Adrenal gland (tissue), 12 donors: Measurements from ENCODE around the gene TEFM. TPM values are rescaled to one million over a fixed set of nuclear protein-coding genes. Genes with fewer than 3 reads are reported as not detected.
"Not testable (repeated sequence)": the region's sequence is repeated elsewhere in the genome, so short reads cannot be mapped to it uniquely, and the experiment has no call there.

Source experiments
- DNase-seq, 7 donors: peaks; one replicate each; pipeline ENCODE4 v3.0.0-alpha.2; 2019 to 2020
- H3K27ac ChIP-seq, 5 donors: fragments of 200-600 bp; sonication (generic) in 4 of 5; 1 replicate in 3 of 5; 2 replicates in 2 of 5; pipeline versions ENCODE4 v1.5.1 to v1.8.0; 2016 to 2020; ENCODE audit warnings: mild to moderate bottlenecking in 1 of 5
- H3K27me3 ChIP-seq: fragments of 200-600 bp; 2 replicates; pipeline ENCODE4 v1.8.0; 2021
- H3K36me3 ChIP-seq, 2 donors: fragments of 200-600 bp; replicated peaks in 1 of 2; 1 replicate in 1 of 2; 2 replicates in 1 of 2; pipeline versions ENCODE4 v1.5.1 to v1.8.0; 2018 to 2022
- H3K4me1 ChIP-seq, 2 donors: fragments of 200-600 bp; replicated peaks in 1 of 2; 1 replicate in 1 of 2; 2 replicates in 1 of 2; pipeline versions ENCODE4 v1.5.1 to v1.8.0; 2018 to 2021
- H3K4me3 ChIP-seq, 4 donors: fragments of 200-600 bp; sonication (generic) in 3 of 4; one replicate each; pipeline ENCODE4 v1.5.1; 2016 to 2018
- H3K9me3 ChIP-seq, 3 donors: fragments of 200-600 bp; sonication (generic) in 1 of 3; replicated peaks in 1 of 3; 1 replicate in 2 of 3; 2 replicates in 1 of 3; pipeline versions ENCODE4 v1.5.1 to v1.8.0; 2016 to 2021
- POLR2A ChIP-seq, 2 donors: fragments of 450-650 bp; IDR thresholded peaks; one replicate each; pipeline ENCODE4 v1.6.1; 2017; ENCODE audit warnings: antibody characterized with exemption in 2 of 2, mild to moderate bottlenecking in 2 of 2, moderate library complexity in 1 of 2
- WGBS, 4 donors: extraction: QIAGEN DNeasy Blood & Tissue Kit in 2 of 4; methylation state at CpG; one replicate each; pipeline versions ENCODE4 v1.1.5 to v1.1.7; 2013 to 2017; 5-methylcytosine and 5-hydroxymethylcytosine counted together
- intact Hi-C, 2 donors: fragments of 100-400 bp; cut with DNase I; formaldehyde crosslinking; loops; one replicate each; pipeline versions ENCODE4 v1.14.1 to v1.15.0; 2022 to 2023
- polyA plus RNA-seq, 3 donors: library from polyadenylated mRNA; stranded (reverse); fragments of 200-250 nt in 2 of 3; fragments of 350-450 nt in 1 of 3; fragmentation: Illumina TruSeq in 1 of 3; extraction: RNeasy Lipid Tissue Mini Kit (QIAGEN cat#74804) in 1 of 3; gene quantifications; one replicate each; pipeline ENCODE4 v1.2.3, GENCODE V29; 2013 to 2014
- total RNA-seq, 9 donors: library from RNA; depleted of rRNA in 4 of 9; stranded (reverse); fragments of >200 nt in 4 of 9; fragments of 120-200 nt in 1 of 9; fragmentation: NEBNext Ultra II Directional in 1 of 9; extraction: Animal tissue kit (Norgen Biotek cat#: 25700) in 1 of 9; gene quantifications; one replicate each; pipeline versions ENCODE4 v1.1.0 to v1.2.4, GENCODE V29; 2013 to 2023
- TF ChIP-seq, protein P1 (sequence below), 6 experiments: fragments of 450-650 bp in 4 of 6; fragments of 200-600 bp in 2 of 6; sonication (generic) in 1 of 6; IDR thresholded peaks; 1 replicate in 5 of 6; 2 replicates in 1 of 6; pipeline versions ENCODE4 v1.5.1 to v1.8.0; 2016 to 2021; ENCODE audit warnings: antibody characterized with exemption in 6 of 6, mild to moderate bottlenecking in 2 of 6, moderate library complexity in 1 of 6
- donor health status: healthy with polysubstance abuse.
- donor health status: Bipolar disorder and iron deficiency.
- donor health status: DM: yes; HTN: yes; CAD: no.
- donor health status: DM: no; HTN: no; CAD: no.
- donor health status: DM: no; HTN: no; CAD: no.
- donor health status: DM: yes; HTN: yes; CAD: no.

Gene TEFM
- total and polyA plus RNA-seq, 12 donors = 6.1 to 28.2 (median 12.2) TPM

DNA sequence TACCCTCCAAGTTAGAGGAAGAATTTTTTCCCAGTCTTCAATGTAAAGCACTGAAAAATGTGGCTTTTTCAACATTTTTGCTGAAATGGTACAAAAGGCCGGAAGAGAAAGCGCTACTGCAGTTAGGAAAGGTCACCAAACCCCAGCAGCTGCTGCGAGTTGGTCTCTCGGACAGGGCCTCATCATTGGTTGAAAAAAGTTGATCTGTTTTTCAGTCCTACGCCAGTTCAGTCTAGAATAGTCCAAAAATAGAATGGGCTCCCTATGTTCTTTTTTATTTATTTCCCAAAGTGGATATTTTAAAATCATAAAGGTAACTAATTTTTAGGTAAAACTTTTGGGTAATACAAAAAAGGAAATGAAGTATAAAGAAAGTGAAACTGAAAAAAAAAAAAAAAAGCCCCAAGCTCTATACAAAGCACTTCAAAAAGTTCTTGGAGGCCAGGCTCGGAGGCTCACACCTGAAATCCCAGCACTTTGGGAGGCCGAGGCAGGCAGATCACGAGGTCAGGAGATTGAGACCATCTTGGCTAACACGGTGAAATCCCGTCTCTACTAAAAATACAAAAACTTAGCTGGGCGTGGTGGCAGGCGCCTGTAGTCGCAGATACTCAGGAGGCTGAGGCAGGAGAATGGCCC, 33.1 kb upstream of the TEFM start:
- no peak for TF ChIP-seq POLR2A (IDR thresholded peaks at IDR 0.05)
- TF ChIP-seq, protein P1, sequence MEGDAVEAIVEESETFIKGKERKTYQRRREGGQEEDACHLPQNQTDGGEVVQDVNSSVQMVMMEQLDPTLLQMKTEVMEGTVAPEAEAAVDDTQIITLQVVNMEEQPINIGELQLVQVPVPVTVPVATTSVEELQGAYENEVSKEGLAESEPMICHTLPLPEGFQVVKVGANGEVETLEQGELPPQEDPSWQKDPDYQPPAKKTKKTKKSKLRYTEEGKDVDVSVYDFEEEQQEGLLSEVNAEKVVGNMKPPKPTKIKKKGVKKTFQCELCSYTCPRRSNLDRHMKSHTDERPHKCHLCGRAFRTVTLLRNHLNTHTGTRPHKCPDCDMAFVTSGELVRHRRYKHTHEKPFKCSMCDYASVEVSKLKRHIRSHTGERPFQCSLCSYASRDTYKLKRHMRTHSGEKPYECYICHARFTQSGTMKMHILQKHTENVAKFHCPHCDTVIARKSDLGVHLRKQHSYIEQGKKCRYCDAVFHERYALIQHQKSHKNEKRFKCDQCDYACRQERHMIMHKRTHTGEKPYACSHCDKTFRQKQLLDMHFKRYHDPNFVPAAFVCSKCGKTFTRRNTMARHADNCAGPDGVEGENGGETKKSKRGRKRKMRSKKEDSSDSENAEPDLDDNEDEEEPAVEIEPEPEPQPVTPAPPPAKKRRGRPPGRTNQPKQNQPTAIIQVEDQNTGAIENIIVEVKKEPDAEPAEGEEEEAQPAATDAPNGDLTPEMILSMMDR (IDR thresholded peaks at IDR 0.05) = no peak
- Histone ChIP-seq H3K27me3 (no peaks in the 10 kb centered on the region), H3K9me3 (no peaks in the 10 kb centered on the region), H3K27ac (peak overlapping the region in 2 of 5 donors; percentile 41 to 45), H3K4me3 (no peak overlapping the region), H3K4me1 (no peaks in the 10 kb centered on the region), H3K36me3 (no peaks in the 10 kb centered on the region)
- WGBS, 4 donors = 72 to 81% (median 77%) methylated on average over 13 of the region's 13 CpGs
- no peak for DNase-seq
- intact Hi-C loops = no loop called here

DNA sequence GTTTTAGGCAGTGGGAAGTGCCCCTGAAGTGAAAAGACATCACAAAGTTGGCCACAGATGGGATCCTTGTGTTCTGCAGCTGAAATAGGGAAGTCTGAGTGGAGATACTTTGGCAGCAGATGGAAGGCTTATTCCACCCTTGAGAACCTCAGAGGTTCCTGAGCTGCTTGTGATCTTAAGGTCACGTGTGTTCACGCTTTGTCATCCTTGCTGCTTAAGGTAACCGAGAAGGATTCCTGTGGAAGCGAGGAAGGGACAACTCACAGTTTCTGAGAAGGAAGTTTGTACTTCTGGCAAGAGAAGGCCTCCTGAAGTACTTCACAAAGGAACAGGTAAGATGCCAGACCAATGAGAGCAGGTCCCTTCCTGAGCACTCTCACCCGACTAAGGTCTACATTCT, 27.9 kb upstream of the TEFM start:
- no peak overlapping the region for H3K4me3 ChIP-seq
- H3K27ac ChIP-seq = no peak overlapping the region
- DNase-seq = no peak
- H3K27me3 ChIP-seq = no peaks in the 10 kb centered on the region
- TF ChIP-seq POLR2A (IDR thresholded peaks at IDR 0.05) = no peak
- TF ChIP-seq, protein P1 (IDR thresholded peaks at IDR 0.05) = no peak
- no peaks in the 10 kb centered on the region for H3K9me3 ChIP-seq
- H3K36me3 ChIP-seq = no peaks in the 10 kb centered on the region
- intact Hi-C loops = no loop called here
- no peaks in the 10 kb centered on the region for H3K4me1 ChIP-seq
- WGBS, 4 donors = 52 to 64% (median 62%) methylated on average over 5 of the region's 5 CpGs

DNA sequence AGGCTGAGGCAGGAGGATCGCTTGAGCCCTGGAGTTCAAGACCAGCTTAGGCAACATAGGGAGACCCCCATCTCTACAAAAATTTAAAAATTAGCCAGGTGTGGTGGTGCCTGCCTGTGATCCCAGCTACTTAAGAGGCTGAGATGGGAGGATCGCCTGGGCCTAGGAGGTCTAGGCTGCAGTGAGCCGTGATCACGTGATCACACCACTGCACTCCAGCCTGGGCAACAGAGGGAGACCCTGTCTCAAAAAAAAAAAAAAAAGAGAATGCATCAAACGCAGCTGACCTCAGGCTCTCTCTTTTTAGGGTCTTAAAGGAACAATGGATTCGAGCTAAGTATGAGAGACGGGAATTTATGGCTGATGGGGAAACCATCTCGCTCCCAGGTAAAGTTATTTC, 25.5 kb upstream of the TEFM start:
- H3K27me3 ChIP-seq, H3K36me3 ChIP-seq, DNase-seq, H3K4me3 ChIP-seq, H3K27ac ChIP-seq, H3K4me1 ChIP-seq, intact Hi-C loops, H3K9me3 ChIP-seq: not testable (repeated sequence)
- WGBS, 4 donors = 78 to 90% (median 86%) methylated on average over 7 to 8 of the region's 8 CpGs

DNA sequence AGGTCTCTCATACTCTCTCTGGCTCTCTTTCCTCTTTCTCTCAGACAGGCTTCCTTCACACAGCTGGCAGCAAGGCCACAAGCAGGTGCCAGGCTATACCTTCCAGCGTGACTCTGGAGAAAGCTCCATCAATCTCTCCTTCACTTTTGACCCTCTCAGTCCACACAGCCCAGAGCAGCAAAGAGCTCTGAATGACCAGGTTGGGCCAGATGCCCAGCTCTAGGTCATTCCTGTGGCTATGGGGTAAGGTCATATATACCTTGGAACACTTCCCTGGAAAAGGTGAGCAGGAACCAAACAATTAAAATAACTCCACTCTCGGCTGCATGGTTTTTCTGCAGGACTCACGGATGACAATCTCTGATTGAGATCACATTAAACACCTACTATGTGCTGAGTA, 24.5 kb upstream of the TEFM start:
- no peaks in the 10 kb centered on the region for H3K4me1 ChIP-seq
- H3K9me3 ChIP-seq = no peaks in the 10 kb centered on the region
- intact Hi-C loops = no loop called here
- no peak overlapping the region for H3K4me3 ChIP-seq
- no peak for DNase-seq
- WGBS, 4 donors = 82 to 91% (median 84%) methylated on average over 3 of the region's 3 CpGs
- TF ChIP-seq POLR2A (IDR thresholded peaks at IDR 0.05) = no peak
- H3K36me3 ChIP-seq = no peaks in the 10 kb centered on the region
- peaks cover 4% of the 10 kb centered on the region for H3K27me3 ChIP-seq
- no peak overlapping the region for H3K27ac ChIP-seq

GRCh38 chr17:30929861-30930260, 23.8 kb upstream of the TEFM start:
- H3K27ac ChIP-seq, H3K9me3 ChIP-seq, H3K27me3 ChIP-seq, H3K4me1 ChIP-seq, H3K36me3 ChIP-seq, H3K4me3 ChIP-seq, DNase-seq, intact Hi-C loops: not testable (repeated sequence)
- WGBS, 4 donors = 87 to 97% (median 89%) methylated on average over 3 of the region's 3 CpGs

- WGBS, 4 donors = 66 to 78% (median 71%) methylated on average over 8 of the region's 8 CpGs
- no peaks in the 10 kb centered on the region for H3K4me1 ChIP-seq
- no peak for DNase-seq
- intact Hi-C loops = no loop called here
- TF ChIP-seq, protein P1 (IDR thresholded peaks at IDR 0.05) = no peak
- TF ChIP-seq POLR2A (IDR thresholded peaks at IDR 0.05) = no peak
- H3K36me3 ChIP-seq = no peaks in the 10 kb centered on the region
- H3K9me3 ChIP-seq = no peaks in the 10 kb centered on the region
- no peak overlapping the region for H3K4me3 ChIP-seq
- H3K27ac ChIP-seq = no peak overlapping the region
- H3K27me3 ChIP-seq = peaks cover 4% of the 10 kb centered on the region
Measured at GRCh38 chr17:30929081-30929633, 23.1 kb upstream of the TEFM start.
